GM12891 (cell line): ENCODE results near the gene TSSK6.

ENCODE experiments used
- POLR2A ChIP-seq: IDR thresholded peaks from 2 replicates; pipeline ENCODE4 v1.6.1; 2011; ENCODE audit warnings: low read depth, low read length, control low read depth
- POLR2AphosphoS5 ChIP-seq: IDR thresholded peaks from 2 replicates; pipeline ENCODE4 v1.6.1; 2011; ENCODE audit warnings: low read depth, low read length, control low read depth
- TAF1 ChIP-seq: IDR thresholded peaks from 2 replicates; pipeline ENCODE4 v1.6.1; 2011; ENCODE audit warnings: low read depth, low read length, control low read depth

- TF ChIP-seq TAF1: no peak
- no peak for TF ChIP-seq POLR2A
- no peak for TF ChIP-seq POLR2AphosphoS5
Observed at GRCh38 chr19:19487950-19488874, 27.1 kb downstream of the TSSK6 start.
